Tibial artery (tissue), 4 donors: ENCODE measurements around the gene NUDT14.

ENCODE experiments used
- DNase-seq, 2 donors: peaks; one replicate each; pipeline ENCODE4 v3.0.0-alpha.2; 2019
- H3K27ac ChIP-seq, 2 donors: fragments of 200-600 bp; sonication (generic) in 1 of 2; 1 replicate in 1 of 2; 2 replicates in 1 of 2; pipeline ENCODE4 v1.5.1; 2018 to 2019; ENCODE audit warnings: mild to moderate bottlenecking in 1 of 2
- H3K27me3 ChIP-seq, 2 donors: fragments of 200-600 bp; sonication (generic) in 1 of 2; one replicate each; pipeline versions ENCODE4 v1.5.1 to v1.6.0; 2016 to 2019
- H3K36me3 ChIP-seq, 3 donors: fragments of 200-600 bp; sonication (generic) in 2 of 3; one replicate each; pipeline ENCODE4 v1.5.1; 2016 to 2019; ENCODE audit warnings: mild to moderate bottlenecking in 2 of 3
- H3K4me1 ChIP-seq, 4 donors: fragments of 200-600 bp; sonication (generic) in 2 of 4; 1 replicate in 3 of 4; 2 replicates in 1 of 4; pipeline ENCODE4 v1.5.1; 2016 to 2019
- H3K4me3 ChIP-seq, 2 donors: fragments of 200-600 bp; sonication (generic) in 1 of 2; 1 replicate in 1 of 2; 2 replicates in 1 of 2; pipeline ENCODE4 v1.5.1; 2018 to 2019; ENCODE audit warnings: mild to moderate bottlenecking in 2 of 2
- H3K9me3 ChIP-seq, 3 donors: fragments of 200-600 bp; sonication (generic) in 1 of 3; one replicate each; pipeline ENCODE4 v1.5.1; 2016 to 2019
- intact Hi-C: fragments of 100-400 bp; cut with DNase I; formaldehyde crosslinking; loops from one replicate; pipeline ENCODE4 v1.15.0; 2023; ENCODE audit warnings: low total_unique reads
- TF ChIP-seq, protein P1 (sequence below), 2 experiments: fragments of 200-600 bp in 1 of 2; fragments of 450-650 bp in 1 of 2; IDR thresholded peaks; one replicate each; pipeline ENCODE4 v1.5.1; 2017 to 2019; ENCODE audit warnings: antibody characterized with exemption in 2 of 2, mild to moderate bottlenecking in 1 of 2, moderate library complexity in 1 of 2

NUDT14 gene

DNA sequence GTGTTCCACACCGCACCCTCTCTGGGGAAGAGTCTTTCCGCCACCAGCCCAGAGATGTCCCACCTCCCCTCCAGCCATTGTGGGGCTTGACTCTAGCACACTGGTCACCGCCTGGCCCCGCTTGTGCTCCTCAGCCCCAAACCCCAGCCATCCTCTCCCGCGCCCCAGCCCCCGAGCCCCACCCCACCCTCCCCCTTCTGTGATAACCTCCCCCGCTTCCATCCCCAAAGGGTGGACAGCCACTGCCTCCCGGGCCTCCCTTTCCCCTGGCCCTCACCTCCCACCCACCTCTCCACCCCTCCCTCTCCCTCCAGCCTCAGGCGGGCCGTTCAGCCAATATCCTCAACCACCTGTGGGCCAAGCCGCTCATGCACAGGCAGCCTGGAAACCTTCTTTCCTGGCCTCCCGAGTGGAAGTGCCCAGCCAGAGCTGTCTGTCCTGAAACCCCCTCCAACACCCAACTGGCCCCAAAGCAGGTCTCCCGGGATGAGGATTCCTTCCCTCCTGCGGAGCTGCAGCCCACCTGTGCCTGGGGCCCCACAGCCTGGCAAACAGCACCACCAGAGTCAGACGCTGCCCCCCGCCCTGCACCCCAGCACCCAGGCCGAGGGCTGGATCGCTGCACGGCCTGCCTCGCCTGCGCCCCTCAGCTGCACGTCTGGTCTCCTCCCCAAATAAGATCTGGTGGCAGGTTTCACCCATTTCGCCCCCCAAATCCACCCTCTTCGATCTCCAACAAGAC lies 27.1 kb upstream of the NUDT14 start:
- Histone ChIP-seq H3K9me3 (no peaks in the 10 kb centered on the region), H3K27ac (no peak overlapping the region), H3K27me3 (peaks cover 0 to 7% of the 10 kb centered on the region in 2 donors), H3K4me3 (no peak overlapping the region), H3K4me1 (peaks cover 0 to 38% (median 20%) of the 10 kb centered on the region in 4 donors), H3K36me3 (peaks cover 7 to 48% (median 28%) of the 10 kb centered on the region in 3 donors)
- TF ChIP-seq, protein P1, sequence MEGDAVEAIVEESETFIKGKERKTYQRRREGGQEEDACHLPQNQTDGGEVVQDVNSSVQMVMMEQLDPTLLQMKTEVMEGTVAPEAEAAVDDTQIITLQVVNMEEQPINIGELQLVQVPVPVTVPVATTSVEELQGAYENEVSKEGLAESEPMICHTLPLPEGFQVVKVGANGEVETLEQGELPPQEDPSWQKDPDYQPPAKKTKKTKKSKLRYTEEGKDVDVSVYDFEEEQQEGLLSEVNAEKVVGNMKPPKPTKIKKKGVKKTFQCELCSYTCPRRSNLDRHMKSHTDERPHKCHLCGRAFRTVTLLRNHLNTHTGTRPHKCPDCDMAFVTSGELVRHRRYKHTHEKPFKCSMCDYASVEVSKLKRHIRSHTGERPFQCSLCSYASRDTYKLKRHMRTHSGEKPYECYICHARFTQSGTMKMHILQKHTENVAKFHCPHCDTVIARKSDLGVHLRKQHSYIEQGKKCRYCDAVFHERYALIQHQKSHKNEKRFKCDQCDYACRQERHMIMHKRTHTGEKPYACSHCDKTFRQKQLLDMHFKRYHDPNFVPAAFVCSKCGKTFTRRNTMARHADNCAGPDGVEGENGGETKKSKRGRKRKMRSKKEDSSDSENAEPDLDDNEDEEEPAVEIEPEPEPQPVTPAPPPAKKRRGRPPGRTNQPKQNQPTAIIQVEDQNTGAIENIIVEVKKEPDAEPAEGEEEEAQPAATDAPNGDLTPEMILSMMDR (IDR thresholded peaks at IDR 0.05), result no peak
- intact Hi-C loops, result loop anchor here (2.0 kb wide), 1 partner anchor 323 kb away; no protein-coding TSS in a partner anchor
- no peak for DNase-seq

DNA sequence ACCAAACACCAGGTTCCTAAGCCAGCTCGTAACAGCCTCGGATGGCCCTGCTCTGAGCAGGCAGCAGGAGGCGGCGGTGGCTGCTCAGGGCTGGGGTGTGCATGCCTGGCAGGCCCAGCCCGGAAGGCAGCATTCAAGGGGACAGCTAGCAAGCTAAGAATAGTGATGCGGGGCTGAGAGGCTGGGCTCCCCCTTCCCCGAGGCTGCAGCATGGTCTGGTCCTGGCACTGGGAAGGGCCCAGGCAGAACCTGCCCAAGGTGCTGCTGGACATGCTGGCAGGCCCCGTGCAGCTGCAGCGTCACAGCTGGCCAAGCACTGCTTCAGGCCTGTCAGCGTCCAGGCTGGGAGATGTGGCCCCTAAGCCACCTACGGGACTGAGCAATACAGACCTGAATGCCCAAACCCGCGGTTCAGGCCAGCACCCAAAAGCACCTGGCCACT lies 26.4 kb upstream of the NUDT14 start:
- Histone ChIP-seq H3K4me1 (peaks cover 0 to 41% (median 24%) of the 10 kb centered on the region in 4 donors), H3K27me3 (peaks cover 0 to 9% of the 10 kb centered on the region in 2 donors), H3K36me3 (peaks cover 7 to 41% (median 21%) of the 10 kb centered on the region in 3 donors), H3K9me3 (no peaks in the 10 kb centered on the region), H3K27ac (no peak overlapping the region), H3K4me3 (no peak overlapping the region)
- TF ChIP-seq, protein P1 (IDR thresholded peaks at IDR 0.05), result no peak
- intact Hi-C loops, result loop anchor here (2.0 kb wide), 1 partner anchor 323 kb away; no protein-coding TSS in a partner anchor
- no peak for DNase-seq

DNA sequence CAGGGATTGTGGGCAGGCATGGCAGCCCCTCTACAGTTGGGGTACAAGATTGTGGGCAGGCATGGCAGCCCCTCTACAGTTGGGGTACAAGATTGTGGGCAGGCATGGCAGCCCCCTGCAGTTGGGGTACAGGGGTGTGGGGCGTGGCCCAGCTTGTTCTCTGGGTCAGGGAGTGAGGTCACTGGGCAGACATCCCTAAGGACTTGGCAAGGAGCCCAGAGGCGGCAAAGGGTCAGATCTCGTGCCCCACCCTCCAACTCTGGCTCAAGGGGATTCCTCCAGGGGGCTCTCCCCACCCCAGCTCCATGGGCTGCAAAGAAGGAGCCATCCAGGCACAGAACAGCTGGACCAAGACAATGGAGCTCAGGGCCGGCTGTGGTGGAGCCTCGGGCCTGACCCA lies 25.8 kb upstream of the NUDT14 start:
- Histone ChIP-seq H3K27me3 (peaks cover 0 to 14% of the 10 kb centered on the region in 2 donors), H3K4me1 (peaks cover 0 to 43% (median 29%) of the 10 kb centered on the region in 4 donors), H3K27ac (no peak overlapping the region), H3K9me3 (no peaks in the 10 kb centered on the region), H3K36me3 (peaks cover 7 to 35% (median 18%) of the 10 kb centered on the region in 3 donors), H3K4me3 (no peak overlapping the region)
- no peak for DNase-seq
- TF ChIP-seq, protein P1 (IDR thresholded peaks at IDR 0.05), result no peak
- intact Hi-C loops, result loop anchor here (2.0 kb wide), 1 partner anchor 324 kb away; no protein-coding TSS in a partner anchor

- Histone ChIP-seq H3K27ac (no peak overlapping the region), H3K4me1 (peaks cover 0 to 50% (median 30%) of the 10 kb centered on the region in 4 donors), H3K4me3 (no peak overlapping the region), H3K36me3 (peaks cover 7 to 24% (median 15%) of the 10 kb centered on the region in 3 donors), H3K27me3 (peaks cover 0 to 25% of the 10 kb centered on the region in 2 donors), H3K9me3 (no peaks in the 10 kb centered on the region)
- DNase-seq, result no peak
- TF ChIP-seq, protein P1 (IDR thresholded peaks at IDR 0.05), result no peak
- intact Hi-C loops, result loop anchor here (2.0 kb wide), 1 partner anchor 325 kb away; no protein-coding TSS in a partner anchor
Observed at GRCh38 chr14:105205673-105206208, 24.6 kb upstream of the NUDT14 start.

DNA sequence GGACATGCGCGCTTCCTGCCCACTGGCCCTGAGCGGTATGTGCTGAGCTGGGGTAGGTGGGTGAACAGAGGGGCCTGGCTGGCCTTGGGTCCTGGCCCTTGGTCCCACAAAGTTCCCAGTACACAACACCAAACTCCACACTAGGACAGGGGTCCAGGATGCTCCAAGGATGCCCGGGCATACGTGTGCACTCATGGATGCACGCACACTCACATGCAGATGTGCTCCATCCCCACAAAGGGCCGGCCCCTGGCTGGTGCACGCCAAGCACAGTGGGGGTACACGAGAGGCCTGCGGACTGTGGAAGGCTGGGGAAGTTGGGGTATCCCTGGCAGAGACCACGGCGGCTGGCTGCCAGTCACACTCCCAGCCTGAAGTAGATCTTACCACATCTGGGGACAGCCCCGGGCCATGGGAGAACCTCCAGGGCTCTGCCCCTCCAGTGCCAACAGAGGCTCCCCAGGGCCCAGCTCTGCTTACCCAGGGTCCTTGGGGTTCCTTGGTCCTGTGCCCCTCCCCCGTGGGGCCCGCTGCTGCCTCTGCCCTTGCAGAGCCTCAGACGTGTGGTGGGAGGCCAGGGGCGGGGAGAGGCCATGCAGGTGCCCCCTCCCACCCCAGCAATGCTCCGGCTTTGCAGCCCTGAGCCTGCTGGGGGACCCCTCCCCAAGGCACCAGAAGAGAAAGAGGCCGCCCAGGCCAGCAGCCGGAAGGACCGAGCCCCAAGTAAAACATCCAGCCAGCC lies 24.0 kb upstream of the NUDT14 start:
- H3K9me3 ChIP-seq, result no peaks in the 10 kb centered on the region
- no peak overlapping the region for H3K4me3 ChIP-seq
- no peak for DNase-seq
- TF ChIP-seq, protein P1 (IDR thresholded peaks at IDR 0.05), result no peak
- peaks cover 0 to 50% (median 30%) of the 10 kb centered on the region in 4 donors for H3K4me1 ChIP-seq
- intact Hi-C loops, result no loop called here
- H3K27ac ChIP-seq, result no peak overlapping the region
- peaks cover 4 to 17% (median 9%) of the 10 kb centered on the region in 3 donors for H3K36me3 ChIP-seq
- peaks cover 0 to 31% of the 10 kb centered on the region in 2 donors for H3K27me3 ChIP-seq
